Esophagus muscularis mucosa (tissue), 4 donors: ENCODE results near the gene GNG12. TPM values are rescaled to one million over a fixed set of nuclear protein-coding genes. Genes with fewer than 3 reads are reported as not detected.

Experiments used
- DNase-seq: peaks from one replicate; pipeline ENCODE4 v3.0.0-alpha.2; 2017; ENCODE audit errors: extremely low spot score
- H3K27ac ChIP-seq, 4 donors: fragments of 200-600 bp; sonication (generic); replicated peaks in 1 of 4; 1 replicate in 3 of 4; 2 replicates in 1 of 4; pipeline ENCODE4 v1.5.1; 2016 to 2019; ENCODE audit warnings: mild to moderate bottlenecking in 1 of 4
- H3K27me3 ChIP-seq, 4 donors: fragments of 200-600 bp; sonication (generic); one replicate each; pipeline versions ENCODE4 v1.5.1 to v1.6.0; 2016 to 2019
- H3K36me3 ChIP-seq, 4 donors: fragments of 200-600 bp; sonication (generic); one replicate each; pipeline ENCODE4 v1.5.1; 2016 to 2019
- H3K4me1 ChIP-seq, 4 donors: fragments of 200-600 bp; sonication (generic); one replicate each; pipeline ENCODE4 v1.5.1; 2016 to 2019
- H3K4me3 ChIP-seq, 4 donors: fragments of 200-600 bp; sonication (generic); 1 replicate in 2 of 4; 2 replicates in 2 of 4; pipeline ENCODE4 v1.5.1; 2016 to 2019; ENCODE audit warnings: mild to moderate bottlenecking in 4 of 4, moderate library complexity in 1 of 4
- H3K9me3 ChIP-seq, 4 donors: fragments of 200-600 bp; sonication (generic); 1 replicate in 3 of 4; 2 replicates in 1 of 4; pipeline ENCODE4 v1.5.1; 2016 to 2019
- EP300 ChIP-seq: sonication (generic); formaldehyde crosslinking; IDR thresholded peaks from one replicate; pipeline ENCODE4 v1.6.1; 2017; ENCODE audit warnings: antibody characterized with exemption
- POLR2A ChIP-seq: fragments of 450-650 bp; IDR thresholded peaks from one replicate; pipeline ENCODE4 v1.6.1; 2017; ENCODE audit warnings: antibody characterized with exemption, moderate library complexity, mild to moderate bottlenecking, low read depth
- POLR2AphosphoS5 ChIP-seq, 2 donors: sonication (generic); formaldehyde crosslinking; IDR thresholded peaks; one replicate each; pipeline ENCODE4 v1.6.1; 2017; ENCODE audit warnings: antibody characterized with exemption in 2 of 2
- WGBS: methylation state at CpG from one replicate; pipeline ENCODE4 v1.1.5; 2018; 5-methylcytosine and 5-hydroxymethylcytosine counted together
- intact Hi-C: fragments of 100-400 bp; cut with DNase I; formaldehyde crosslinking; loops from one replicate; pipeline ENCODE4 v1.15.1; 2023
- total RNA-seq, 4 donors: library from RNA; depleted of rRNA; stranded (reverse); fragments of >200 nt; gene quantifications; one replicate each; pipeline versions ENCODE4 v1.1.0 to v1.2.1, GENCODE V29; 2016
- TF ChIP-seq, protein P1 (sequence below), 3 experiments: fragments of 200-600 bp in 2 of 3; fragments of 450-650 bp in 1 of 3; sonication (generic) in 2 of 3; IDR thresholded peaks; one replicate each; pipeline ENCODE4 v1.5.1; 2017 to 2019; ENCODE audit warnings: antibody characterized with exemption in 3 of 3, mild to moderate bottlenecking in 2 of 3, moderate library complexity in 1 of 3

The GNG12 gene
- total RNA-seq, 4 donors from 2014 or later, result 108 to 118 (median 111) TPM

GRCh38 chr1:67769633-67770256 is 63.5 kb downstream of the GNG12 start:
- TF ChIP-seq POLR2AphosphoS5 (IDR thresholded peaks at IDR 0.05) (no peak), EP300 (no peak), POLR2A (no peak)
- TF ChIP-seq, protein P1, sequence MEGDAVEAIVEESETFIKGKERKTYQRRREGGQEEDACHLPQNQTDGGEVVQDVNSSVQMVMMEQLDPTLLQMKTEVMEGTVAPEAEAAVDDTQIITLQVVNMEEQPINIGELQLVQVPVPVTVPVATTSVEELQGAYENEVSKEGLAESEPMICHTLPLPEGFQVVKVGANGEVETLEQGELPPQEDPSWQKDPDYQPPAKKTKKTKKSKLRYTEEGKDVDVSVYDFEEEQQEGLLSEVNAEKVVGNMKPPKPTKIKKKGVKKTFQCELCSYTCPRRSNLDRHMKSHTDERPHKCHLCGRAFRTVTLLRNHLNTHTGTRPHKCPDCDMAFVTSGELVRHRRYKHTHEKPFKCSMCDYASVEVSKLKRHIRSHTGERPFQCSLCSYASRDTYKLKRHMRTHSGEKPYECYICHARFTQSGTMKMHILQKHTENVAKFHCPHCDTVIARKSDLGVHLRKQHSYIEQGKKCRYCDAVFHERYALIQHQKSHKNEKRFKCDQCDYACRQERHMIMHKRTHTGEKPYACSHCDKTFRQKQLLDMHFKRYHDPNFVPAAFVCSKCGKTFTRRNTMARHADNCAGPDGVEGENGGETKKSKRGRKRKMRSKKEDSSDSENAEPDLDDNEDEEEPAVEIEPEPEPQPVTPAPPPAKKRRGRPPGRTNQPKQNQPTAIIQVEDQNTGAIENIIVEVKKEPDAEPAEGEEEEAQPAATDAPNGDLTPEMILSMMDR (IDR thresholded peaks at IDR 0.05), result no peak
- H3K27ac ChIP-seq, result no peak overlapping the region

GRCh38 chr1:67768480-67768879 is 64.8 kb downstream of the GNG12 start:
- peaks cover 0 to 6% (median under 1%) of the 10 kb centered on the region in 4 donors for H3K36me3 ChIP-seq
- intact Hi-C loops, result loop anchor here (5.0 to 10.0 kb wide), 4 partner anchors 64 to 344 kb away; partner anchors contain the start of genes DIRAS3 and GNG12

More at GRCh38 chr1:67769633-67770256, 63.5 kb downstream of the GNG12 start:
- Histone ChIP-seq H3K36me3 (peaks cover 0 to 6% (median 2%) of the 10 kb centered on the region in 4 donors), H3K9me3 (no peaks in the 10 kb centered on the region), H3K4me1 (peaks cover 23 to 49% (median 42%) of the 10 kb centered on the region in 4 donors), H3K27me3 (no peaks in the 10 kb centered on the region), H3K4me3 (no peak overlapping the region)
- 84% methylated on average over 6 of the region's 6 CpGs for WGBS
- no peak for DNase-seq
- intact Hi-C loops, result loop anchor here (5.0 to 10.0 kb wide), 5 partner anchors 63 to 575 kb away; partner anchors contain the start of genes DIRAS3 and GNG12

DNA sequence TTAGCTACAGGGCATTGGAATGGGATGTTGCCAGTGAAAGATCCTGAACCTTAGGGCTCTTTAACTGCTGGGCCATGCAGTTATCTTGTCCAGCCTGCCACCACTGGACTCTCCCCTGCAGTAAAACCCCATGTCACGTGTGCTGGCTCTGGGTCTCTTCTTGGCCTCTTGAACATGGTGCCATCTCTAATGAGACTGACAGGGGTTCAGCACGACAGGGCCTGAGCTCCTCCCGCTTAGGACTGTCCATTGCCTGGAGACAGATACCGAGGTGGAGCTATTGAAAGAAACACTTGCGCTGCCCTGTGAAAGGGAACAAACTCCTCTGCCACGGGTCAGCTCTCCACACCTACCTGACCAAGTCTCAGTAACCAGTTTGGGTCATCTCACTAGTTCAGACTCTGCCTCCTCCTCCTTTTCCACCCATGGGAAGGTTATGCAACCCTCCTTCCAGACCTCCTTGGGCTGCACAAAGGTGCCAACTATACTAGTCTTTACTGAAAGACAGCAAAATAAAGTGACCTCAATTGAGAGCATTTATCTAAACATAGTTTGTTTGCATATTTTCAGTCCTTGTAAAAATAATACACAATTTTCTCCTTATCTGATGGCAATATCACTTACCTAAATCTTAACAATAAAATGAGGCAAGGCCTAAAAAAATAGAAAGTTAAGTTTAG is 66.0 kb downstream of the GNG12 start:
- DNase-seq, result no peak
- TF ChIP-seq POLR2AphosphoS5 (IDR thresholded peaks at IDR 0.05), result no peak
- TF ChIP-seq, protein P1 (IDR thresholded peaks at IDR 0.05), result no peak
- peak overlapping the region in 1 of 4 donors; percentile 63 for H3K27ac ChIP-seq
- H3K9me3 ChIP-seq, result no peaks in the 10 kb centered on the region
- intact Hi-C loops, result loop anchor here (5.0 to 10.0 kb wide), 4 partner anchors 65 to 345 kb away; partner anchors contain the start of genes DIRAS3 and GNG12
- H3K4me1 ChIP-seq, result peaks cover 23 to 57% (median 44%) of the 10 kb centered on the region in 4 donors
- H3K27me3 ChIP-seq, result no peaks in the 10 kb centered on the region
- 83% methylated on average over 6 of the region's 6 CpGs for WGBS
- no peak overlapping the region for H3K4me3 ChIP-seq
- peaks cover 0 to 6% (median 0%) of the 10 kb centered on the region in 4 donors for H3K36me3 ChIP-seq

More at GRCh38 chr1:67768480-67768879, 64.8 kb downstream of the GNG12 start:
- peaks cover 23 to 57% (median 45%) of the 10 kb centered on the region in 4 donors for H3K4me1 ChIP-seq
- no peak overlapping the region for H3K4me3 ChIP-seq
- H3K27me3 ChIP-seq, result no peaks in the 10 kb centered on the region
- no peaks in the 10 kb centered on the region for H3K9me3 ChIP-seq
- H3K27ac ChIP-seq, result no peak overlapping the region
- no peak for DNase-seq
- TF ChIP-seq POLR2AphosphoS5 (IDR thresholded peaks at IDR 0.05) (no peak), POLR2A (no peak), EP300 (no peak)
- TF ChIP-seq, protein P1 (IDR thresholded peaks at IDR 0.05), result no peak
- WGBS, result 89% methylated on average over 1 of the region's 1 CpG

- H3K27ac ChIP-seq, result peak overlapping the region; percentile 54 to 68 (median 64)
- 17% methylated on average over 17 of the region's 17 CpGs for WGBS
Measured at GRCh38 chr1:67766141-67766978, 66.9 kb downstream of the GNG12 start.

More at GRCh38 chr1:67766141-67766978, 66.9 kb downstream of the GNG12 start:
- peaks cover 0 to 3% (median 0%) of the 10 kb centered on the region in 4 donors for H3K36me3 ChIP-seq
- DNase-seq, result no peak
- peaks cover 17 to 56% (median 39%) of the 10 kb centered on the region in 4 donors for H3K4me1 ChIP-seq
- H3K9me3 ChIP-seq, result no peaks in the 10 kb centered on the region
- H3K27me3 ChIP-seq, result no peaks in the 10 kb centered on the region
- intact Hi-C loops, result loop anchor here (5.0 to 10.0 kb wide), 4 partner anchors 66 to 346 kb away; partner anchors contain the start of genes DIRAS3 and GNG12
- peak overlapping the region; percentile 24 to 50 (median 40) for H3K4me3 ChIP-seq
- TF ChIP-seq EP300 (no peak), POLR2A (no peak), POLR2AphosphoS5 (IDR thresholded peaks at IDR 0.05) (peak; percentile 20)
- TF ChIP-seq, protein P1 (IDR thresholded peaks at IDR 0.05), result peak; percentile 78 to 80 (median 78)
